ENCODE data around the gene AMT.

The AMT gene

GRCh38 chr3:49422379-49423248 lies at the start of gene AMT:
AMT (minus strand) TSS chr3:49422473; CDS start chr3:49422450, 23 bp downstream.
- DNase-seq (ENCODE audit: low spot score): no peak

- peak; percentile 22 for DNase-seq (ENCODE audit: low spot score)
Observed at GRCh38 chr3:49470714-49471420, 48.6 kb upstream of the AMT start.

- peak; percentile 87 for DNase-seq (ENCODE audit: low spot score)
Observed at GRCh38 chr3:49469936-49470713, 47.9 kb upstream of the AMT start, which contains the start of gene DAG1. DAG1 (plus strand) TSS chr3:49470267; CDS start chr3:49510535, 40,268 bp downstream.

- no peak for DNase-seq (ENCODE audit: low spot score)
Observed at GRCh38 chr3:49469037-49469935, 47.0 kb upstream of the AMT start.

GRCh38 chr3:49466085-49466484 lies 43.8 kb upstream of the AMT start:
- DNase-seq (ENCODE audit: low spot score): no peak

GRCh38 chr3:49465270-49466034 lies 43.2 kb upstream of the AMT start:
- no peak for DNase-seq (ENCODE audit: low spot score)

- no peak for DNase-seq (ENCODE audit: low spot score)
Observed at GRCh38 chr3:49462222-49462621, 39.9 kb upstream of the AMT start.

GRCh38 chr3:49461443-49462171 lies 39.3 kb upstream of the AMT start:
- DNase-seq (ENCODE audit: low spot score): no peak

GRCh38 chr3:49460956-49461355 lies 38.7 kb upstream of the AMT start:
- no peak for DNase-seq (ENCODE audit: low spot score)

GRCh38 chr3:49460188-49460890 lies 38.1 kb upstream of the AMT start:
- no peak for DNase-seq (ENCODE audit: low spot score)

- no peak for DNase-seq (ENCODE audit: low spot score)
Observed at GRCh38 chr3:49456466-49456865, 34.2 kb upstream of the AMT start.

GRCh38 chr3:49454898-49455681 lies 32.8 kb upstream of the AMT start:
- no peak for DNase-seq (ENCODE audit: low spot score)

GRCh38 chr3:49454458-49454857 lies 32.2 kb upstream of the AMT start:
- DNase-seq (ENCODE audit: low spot score): no peak

GRCh38 chr3:49453621-49454020 lies 31.3 kb upstream of the AMT start:
- no peak for DNase-seq (ENCODE audit: low spot score)

GRCh38 chr3:49445391-49445790 lies 23.1 kb upstream of the AMT start:
- no peak for DNase-seq (ENCODE audit: low spot score)

GRCh38 chr3:49434731-49435130 lies 12.5 kb upstream of the AMT start:
- no peak for DNase-seq (ENCODE audit: low spot score)

GRCh38 chr3:49428752-49429080 lies 6.4 kb upstream of the AMT start:
- no peak for DNase-seq (ENCODE audit: low spot score)

- no peak for DNase-seq (ENCODE audit: low spot score)
Observed at GRCh38 chr3:49427586-49427985, 5.3 kb upstream of the AMT start.

- DNase-seq (ENCODE audit: low spot score): no peak
Observed at GRCh38 chr3:49424816-49425215, 2.5 kb upstream of the AMT start.
